Stomach smooth muscle (tissue), 2 donors: ENCODE results near the gene UNC13A.

Experiments used
- H3K27ac ChIP-seq: one replicate; pipeline ENCODE4 v1.7.0; 2013; ENCODE audit warnings: mild to moderate bottlenecking, low read length, inconsistent platforms
- H3K27me3 ChIP-seq, 2 donors: one replicate each; pipeline ENCODE4 v1.7.0; 2013; ENCODE audit warnings: low read length in 2 of 2; ENCODE audit not compliant: insufficient read depth in 2 of 2, control insufficient read depth in 1 of 2
- H3K36me3 ChIP-seq, 2 donors: one replicate each; pipeline ENCODE4 v1.7.0; 2013; ENCODE audit warnings: low read length in 2 of 2; ENCODE audit not compliant: control insufficient read depth in 2 of 2, insufficient read depth in 2 of 2
- H3K4me1 ChIP-seq: one replicate; pipeline ENCODE4 v1.7.0; 2013; ENCODE audit warnings: low read length; ENCODE audit not compliant: control insufficient read depth, insufficient read depth
- H3K4me3 ChIP-seq, 2 donors: one replicate each; pipeline ENCODE4 v1.7.0; 2013; ENCODE audit warnings: low read length in 2 of 2
- H3K9ac ChIP-seq, 2 donors: one replicate each; pipeline ENCODE4 v1.7.0; 2013; ENCODE audit warnings: low read length in 2 of 2, mild to moderate bottlenecking in 1 of 2
- H3K9me3 ChIP-seq, 2 donors: one replicate each; pipeline ENCODE4 v1.7.0; 2013; ENCODE audit warnings: low read length in 2 of 2; ENCODE audit not compliant: control insufficient read depth in 2 of 2
- donor health status: healthy.
- donor health status: Pancreatic carcinoma.

The UNC13A gene

GRCh38 chr19:17582613-17583012 lies 105.5 kb downstream of the UNC13A start:
- Histone ChIP-seq H3K27ac (no peak overlapping the region), H3K4me3 (no peak overlapping the region), H3K9ac (no peak overlapping the region), H3K4me1 (no peaks in the 10 kb centered on the region), H3K9me3 (no peaks in the 10 kb centered on the region), H3K36me3 (peaks cover 19 to 21% of the 10 kb centered on the region in 2 donors), H3K27me3 (no peaks in the 10 kb centered on the region)

- no peaks in the 10 kb centered on the region for H3K27me3 ChIP-seq
- no peak overlapping the region for H3K9ac ChIP-seq
- no peaks in the 10 kb centered on the region for H3K4me1 ChIP-seq
- H3K9me3 ChIP-seq = no peaks in the 10 kb centered on the region
- peaks cover 21 to 23% of the 10 kb centered on the region in 2 donors for H3K36me3 ChIP-seq
- H3K27ac ChIP-seq = no peak overlapping the region
- no peak overlapping the region for H3K4me3 ChIP-seq
Measured at GRCh38 chr19:17581211-17581874, 106.8 kb downstream of the UNC13A start.

GRCh38 chr19:17580470-17581144 lies 107.5 kb downstream of the UNC13A start:
- H3K4me1 ChIP-seq = no peaks in the 10 kb centered on the region
- H3K9ac ChIP-seq = no peak overlapping the region
- H3K36me3 ChIP-seq = peaks cover 26 to 28% of the 10 kb centered on the region in 2 donors
- no peak overlapping the region for H3K4me3 ChIP-seq
- no peak overlapping the region for H3K27ac ChIP-seq
- H3K9me3 ChIP-seq = no peaks in the 10 kb centered on the region
- H3K27me3 ChIP-seq = no peaks in the 10 kb centered on the region

GRCh38 chr19:17579661-17580244 lies 108.4 kb downstream of the UNC13A start:
- no peaks in the 10 kb centered on the region for H3K9me3 ChIP-seq
- no peak overlapping the region for H3K9ac ChIP-seq
- no peak overlapping the region for H3K4me3 ChIP-seq
- H3K27me3 ChIP-seq = no peaks in the 10 kb centered on the region
- H3K4me1 ChIP-seq = no peaks in the 10 kb centered on the region
- no peak overlapping the region for H3K27ac ChIP-seq
- H3K36me3 ChIP-seq = peaks cover 27 to 30% of the 10 kb centered on the region in 2 donors

GRCh38 chr19:17577457-17578097 lies 110.6 kb downstream of the UNC13A start:
- Histone ChIP-seq H3K9ac (no peak overlapping the region), H3K27ac (no peak overlapping the region), H3K36me3 (peaks cover 28 to 33% of the 10 kb centered on the region in 2 donors)

GRCh38 chr19:17576758-17577456 lies 111.2 kb downstream of the UNC13A start:
- Histone ChIP-seq H3K27ac (no peak overlapping the region), H3K27me3 (no peaks in the 10 kb centered on the region), H3K9ac (no peak overlapping the region), H3K36me3 (peaks cover 26 to 30% of the 10 kb centered on the region in 2 donors), H3K4me1 (no peaks in the 10 kb centered on the region), H3K4me3 (no peak overlapping the region), H3K9me3 (no peaks in the 10 kb centered on the region)

More at GRCh38 chr19:17577457-17578097, 110.6 kb downstream of the UNC13A start:
- H3K9me3 ChIP-seq = no peaks in the 10 kb centered on the region
- H3K27me3 ChIP-seq = no peaks in the 10 kb centered on the region
- H3K4me3 ChIP-seq = no peak overlapping the region
- H3K4me1 ChIP-seq = no peaks in the 10 kb centered on the region

- Histone ChIP-seq H3K36me3 (peaks cover 23 to 26% of the 10 kb centered on the region in 2 donors), H3K9ac (no peak overlapping the region), H3K27me3 (no peaks in the 10 kb centered on the region), H3K27ac (no peak overlapping the region), H3K9me3 (no peaks in the 10 kb centered on the region), H3K4me1 (no peaks in the 10 kb centered on the region), H3K4me3 (no peak overlapping the region)
Measured at GRCh38 chr19:17575871-17576757, 112.0 kb downstream of the UNC13A start.

GRCh38 chr19:17572638-17573037 lies 115.5 kb downstream of the UNC13A start:
- H3K9ac ChIP-seq = no peak overlapping the region
- no peaks in the 10 kb centered on the region for H3K9me3 ChIP-seq
- no peaks in the 10 kb centered on the region for H3K27me3 ChIP-seq
- no peaks in the 10 kb centered on the region for H3K4me1 ChIP-seq
- no peak overlapping the region for H3K27ac ChIP-seq
- H3K36me3 ChIP-seq = peaks cover 28% of the 10 kb centered on the region in 2 donors
- no peak overlapping the region for H3K4me3 ChIP-seq

GRCh38 chr19:17570791-17571190 lies 117.4 kb downstream of the UNC13A start:
- Histone ChIP-seq H3K9ac (no peak overlapping the region), H3K36me3 (peaks cover 26 to 29% of the 10 kb centered on the region in 2 donors), H3K27me3 (no peaks in the 10 kb centered on the region), H3K4me3 (no peak overlapping the region), H3K9me3 (no peaks in the 10 kb centered on the region), H3K4me1 (no peaks in the 10 kb centered on the region), H3K27ac (no peak overlapping the region)
